K562 (cell line): ENCODE results near the gene ETV4. TPM values are rescaled to one million over a fixed set of nuclear protein-coding genes. Genes with fewer than 3 reads are reported as not detected.

Experiments used
- ARNT ChIP-seq, 2 experiments: fragments of 450-650 bp; IDR thresholded peaks; 2 replicates each; pipeline ENCODE4 v1.6.1; 2016; ENCODE audit warnings: mild to moderate bottlenecking in 1 of 2
- CBFB ChIP-seq: sonication (generic); formaldehyde crosslinking; IDR thresholded peaks from 2 replicates; pipeline ENCODE4 v1.4.0; 2020; ENCODE audit warnings: mild to moderate bottlenecking, missing genetic modification reagents
- ELF4 ChIP-seq: fragments of 450-650 bp; formaldehyde crosslinking; IDR thresholded peaks from 2 replicates; pipeline ENCODE4 v1.4.0; 2022; ENCODE audit warnings: missing genetic modification characterization
- GABPB1 ChIP-seq: sonication (generic); formaldehyde crosslinking; IDR thresholded peaks from 2 replicates; pipeline ENCODE4 v1.8.0; 2022; ENCODE audit warnings: mild to moderate bottlenecking, missing genetic modification reagents
- HIVEP1 ChIP-seq: fragments of 250-450 bp; sonication (Bioruptor Pico); IDR thresholded peaks from 2 replicates; pipeline ENCODE4 v1.4.0; 2020; ENCODE audit warnings: mild to moderate bottlenecking
- HNRNPH1 ChIP-seq: fragments of 200-400 bp; formaldehyde crosslinking; optimal IDR thresholded peaks from 2 replicates; pipeline ENCODE3; 2017; ENCODE audit warnings: low read depth, mild to moderate bottlenecking, low read length, moderate library complexity
- ILK ChIP-seq: fragments of 450-650 bp; IDR thresholded peaks from 2 replicates; pipeline ENCODE4 v1.6.1; 2016; ENCODE audit warnings: missing genetic modification characterization, low read depth, mild to moderate bottlenecking, missing compliant biosample characterization, moderate library complexity, borderline replicate concordance
- IRF1 ChIP-seq: sonication (generic); formaldehyde crosslinking; IDR thresholded peaks from 2 replicates; pipeline ENCODE4 v1.8.0; 2022; ENCODE audit warnings: missing genetic modification reagents, mild to moderate bottlenecking, borderline replicate concordance
- KAT2B ChIP-seq: IDR thresholded peaks from one replicate; pipeline ENCODE4 v1.6.1; 2012; ENCODE audit warnings: low read depth, mild to moderate bottlenecking, control low read depth, inconsistent platforms, low read length, moderate library complexity
- MAZ ChIP-seq, 2 experiments: fragments of 450-650 bp in 1 of 2; sonication (generic) in 1 of 2; formaldehyde crosslinking; IDR thresholded peaks in 1 of 2; conservative IDR thresholded peaks in 1 of 2; 2 replicates each; pipeline versions ENCODE4 v1.4.0 to v1.5.0; 2020; ENCODE audit warnings: mild to moderate bottlenecking in 1 of 2, missing genetic modification reagents in 1 of 2
- MECOM ChIP-seq: fragments of 250-450 bp; sonication (Bioruptor Pico); IDR thresholded peaks from 2 replicates; pipeline ENCODE4 v1.8.0; 2022; ENCODE audit warnings: inconsistent platforms
- MTF1 ChIP-seq: fragments of 250-450 bp; sonication (Bioruptor Pico); IDR thresholded peaks from 2 replicates; pipeline ENCODE4 v1.9.0; 2021; ENCODE audit warnings: moderate library complexity, mild to moderate bottlenecking, inconsistent platforms, borderline replicate concordance
- POLR2H ChIP-seq: IDR thresholded peaks from 2 replicates; pipeline ENCODE4 v1.6.1; 2016; ENCODE audit warnings: missing genetic modification characterization, low read depth, mild to moderate bottlenecking, control low read depth, missing compliant biosample characterization, moderate library complexity
- PRPF4 ChIP-seq: fragments of 200-400 bp; formaldehyde crosslinking; IDR thresholded peaks from one replicate; pipeline ENCODE4 v1.6.1; 2017; ENCODE audit warnings: low read length, low read depth, mild to moderate bottlenecking; ENCODE audit not compliant: insufficient read depth, poor library complexity, severe bottlenecking
- RBFOX2 ChIP-seq: fragments of 200-400 bp; formaldehyde crosslinking; IDR thresholded peaks from 2 replicates; pipeline ENCODE4 v1.6.1; 2017; ENCODE audit warnings: low read depth, mild to moderate bottlenecking, low read length, moderate library complexity
- RFX1 ChIP-seq: fragments of 450-650 bp; IDR thresholded peaks from 2 replicates; pipeline ENCODE4 v1.6.1; 2016; ENCODE audit warnings: mild to moderate bottlenecking, moderate library complexity
- RHOXF2B ChIP-seq: fragments of 250-450 bp; sonication (Bioruptor Pico); conservative IDR thresholded peaks from 2 replicates; pipeline ENCODE4 v1.5.1; 2021
- ZBTB43 ChIP-seq: sonication (generic); formaldehyde crosslinking; IDR thresholded peaks from 2 replicates; pipeline ENCODE4 v1.8.0; 2023; ENCODE audit warnings: mild to moderate bottlenecking, missing genetic modification reagents
- ZNF133 ChIP-seq: fragments of 250-450 bp; sonication (Bioruptor Pico); IDR thresholded peaks from 2 replicates; pipeline ENCODE4 v1.4.0; 2020; ENCODE audit warnings: mild to moderate bottlenecking
- ZNF282 ChIP-seq: sonication (generic); formaldehyde crosslinking; IDR thresholded peaks from 2 replicates; pipeline ENCODE4 v1.8.1; 2023; ENCODE audit warnings: missing genetic modification reagents
- ZNF354B ChIP-seq: fragments of 250-450 bp; sonication (Bioruptor Pico); IDR thresholded peaks from 2 replicates; pipeline ENCODE4 v1.4.0; 2020
- ZNF384 ChIP-seq: IDR thresholded peaks from 2 replicates; pipeline ENCODE4 v1.6.1; 2012; ENCODE audit warnings: low read depth, low read length, improper control_type of control experiment
- ZNF75A ChIP-seq: fragments of 450-650 bp; formaldehyde crosslinking; IDR thresholded peaks from 2 replicates; pipeline ENCODE4 v1.4.0; 2020; ENCODE audit warnings: mild to moderate bottlenecking
- ZNF79 ChIP-seq: fragments of 250-450 bp; sonication (Bioruptor Pico); IDR thresholded peaks from 2 replicates; pipeline ENCODE4 v1.4.0; 2020; ENCODE audit warnings: low read depth, mild to moderate bottlenecking, moderate library complexity
- polyA plus RNA-seq, 8 experiments: library from polyadenylated mRNA; depleted of rRNA in 4 of 8; stranded (reverse) in 5 of 8; unstranded in 3 of 8; fragments of >200 nt; fragmentation: Nextera tagmentation in 2 of 8; fragmentation: Illumina TruSeq in 1 of 8; extraction: Ambion mirVana in 2 of 8; extraction: Trizol in 1 of 8; gene quantifications; 2 replicates each; pipeline versions ENCODE4 v1.2.1 to v1.2.3, GENCODE V29; 2011 to 2014; ENCODE audit warnings: inconsistent platforms in 1 of 8, missing spikeins in 1 of 8
- total RNA-seq, 7 experiments: library from RNA; depleted of rRNA in 6 of 7; stranded (reverse); fragments of >200 nt in 6 of 7; fragmentation: Illumina TruSeq in 2 of 7; extraction: Trizol in 2 of 7; gene quantifications; 2 replicates each; pipeline versions ENCODE4 v1.2.1 to v1.2.3, GENCODE V29; 2011 to 2021; ENCODE audit warnings: low replicate concordance in 1 of 7
- TF ChIP-seq, protein P1 (sequence below), 2 experiments: fragments of 200-800 bp in 1 of 2; sonication (Bioruptor generic) in 1 of 2; sonication (generic) in 1 of 2; formaldehyde crosslinking in 1 of 2; IDR thresholded peaks in 1 of 2; conservative IDR thresholded peaks in 1 of 2; 2 replicates each; pipeline versions ENCODE4 v1.5.0 to v1.6.1; 2016 to 2020; ENCODE audit warnings: missing compliant biosample characterization in 1 of 2, missing genetic modification characterization in 1 of 2, missing genetic modification reagents in 1 of 2

Gene ETV4
- total and polyA plus RNA-seq, 9 of the 15 experiments (the other 6 are each of a cell fraction or from before 2014, with no cell fraction given): 5.5 to 66.3 (median 28.2) TPM

GRCh38 chr17:43483674-43484551 lies 62.2 kb downstream of the ETV4 start, which contains the start of gene DHX8 (continued):
- TF ChIP-seq ZNF384 (peak; percentile 28), RHOXF2B (CRISPR knock-in tag) (no peak), ZNF75A (CRISPR knock-in tag) (no peak), ILK (tag) (no peak), ZNF282 (CRISPR knock-in tag) (no peak), GABPB1 (CRISPR knock-in tag) (peak; percentile 99), ZBTB43 (CRISPR knock-in tag) (peak; percentile 86; the same call in 1 of the 2 replicates), IRF1 (CRISPR knock-in tag) (no peak), RBFOX2 (peak; percentile 82), ZNF354B (CRISPR knock-in tag) (no peak), KAT2B (peak; percentile 54), ZNF79 (CRISPR knock-in tag) (no peak), MAZ (CRISPR knock-in tag; conservative IDR thresholded peaks at IDR 0.05 in 1 of 2, IDR thresholded peaks at IDR 0.05 in 1 of 2) (peak; percentile 43 to 74; a peak in 3 of 4 replicates), MTF1 (CRISPR knock-in tag) (no peak), POLR2H (tag) (peak; percentile 82), ELF4 (CRISPR knock-in tag) (peak; percentile 9; the same call in 1 of the 2 replicates), HNRNPH1 (no peak), CBFB (CRISPR knock-in tag) (peak; percentile 98), PRPF4 (no peak), HIVEP1 (CRISPR knock-in tag) (no peak), ARNT (IDR thresholded peaks at IDR 0.05) (peak; percentile 84 to 95; a peak in 3 of 4 replicates), MECOM (CRISPR knock-in tag) (no peak), RFX1 (no peak), ZNF133 (no peak)
- TF ChIP-seq, protein P1, sequence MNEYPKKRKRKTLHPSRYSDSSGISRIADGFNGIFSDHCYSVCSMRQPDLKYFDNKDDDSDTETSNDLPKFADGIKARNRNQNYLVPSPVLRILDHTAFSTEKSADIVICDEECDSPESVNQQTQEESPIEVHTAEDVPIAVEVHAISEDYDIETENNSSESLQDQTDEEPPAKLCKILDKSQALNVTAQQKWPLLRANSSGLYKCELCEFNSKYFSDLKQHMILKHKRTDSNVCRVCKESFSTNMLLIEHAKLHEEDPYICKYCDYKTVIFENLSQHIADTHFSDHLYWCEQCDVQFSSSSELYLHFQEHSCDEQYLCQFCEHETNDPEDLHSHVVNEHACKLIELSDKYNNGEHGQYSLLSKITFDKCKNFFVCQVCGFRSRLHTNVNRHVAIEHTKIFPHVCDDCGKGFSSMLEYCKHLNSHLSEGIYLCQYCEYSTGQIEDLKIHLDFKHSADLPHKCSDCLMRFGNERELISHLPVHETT (CRISPR knock-in tag; conservative IDR thresholded peaks at IDR 0.05 in 1 of 2, IDR thresholded peaks at IDR 0.05 in 1 of 2): peak in 1 of 2 experiments; percentile 95; a peak in 2 of 4 replicates
